ENCODE data around the gene RAF1.

- TF ChIP-seq EZH2 (IDR thresholded peaks at IDR 0.05) (no peak), POLR2AphosphoS5 (IDR thresholded peaks at IDR 0.05; ENCODE audit: borderline replicate concordance, low read depth, low read length) (no peak)
These were observed 102.5 kb downstream of the RAF1 start for GRCh38 chr3:12561397-12561796.

Data from SK-N-MC (cell line).